ENCODE measurements around the gene ABCB9.
"Not testable (repeated sequence)": the region's sequence is repeated elsewhere in the genome, so short reads cannot be mapped to it uniquely, and the experiment has no call there.

Gene ABCB9

DNA sequence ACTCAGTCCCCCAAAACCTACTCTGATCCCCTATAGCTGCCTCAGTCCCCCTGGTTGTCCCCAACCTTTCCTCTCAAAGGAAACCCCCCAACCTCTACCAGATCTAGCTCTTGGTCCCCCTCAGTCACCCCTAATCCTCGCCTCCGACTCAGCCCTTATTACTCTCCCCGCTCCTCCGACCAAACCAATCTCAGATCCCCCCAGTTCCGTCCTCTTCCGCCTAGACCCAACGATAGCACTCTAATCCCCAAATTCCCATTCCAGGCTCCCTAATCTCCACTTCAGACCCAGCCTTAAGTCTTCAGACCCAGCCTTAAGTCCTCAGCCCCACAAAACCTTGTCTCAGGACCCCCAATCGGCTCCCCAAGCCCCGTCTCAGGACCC, 71.0 kb downstream of the ABCB9 start:
- no peak for DNase-seq (ENCODE audit: low read depth, low spot score)

DNA sequence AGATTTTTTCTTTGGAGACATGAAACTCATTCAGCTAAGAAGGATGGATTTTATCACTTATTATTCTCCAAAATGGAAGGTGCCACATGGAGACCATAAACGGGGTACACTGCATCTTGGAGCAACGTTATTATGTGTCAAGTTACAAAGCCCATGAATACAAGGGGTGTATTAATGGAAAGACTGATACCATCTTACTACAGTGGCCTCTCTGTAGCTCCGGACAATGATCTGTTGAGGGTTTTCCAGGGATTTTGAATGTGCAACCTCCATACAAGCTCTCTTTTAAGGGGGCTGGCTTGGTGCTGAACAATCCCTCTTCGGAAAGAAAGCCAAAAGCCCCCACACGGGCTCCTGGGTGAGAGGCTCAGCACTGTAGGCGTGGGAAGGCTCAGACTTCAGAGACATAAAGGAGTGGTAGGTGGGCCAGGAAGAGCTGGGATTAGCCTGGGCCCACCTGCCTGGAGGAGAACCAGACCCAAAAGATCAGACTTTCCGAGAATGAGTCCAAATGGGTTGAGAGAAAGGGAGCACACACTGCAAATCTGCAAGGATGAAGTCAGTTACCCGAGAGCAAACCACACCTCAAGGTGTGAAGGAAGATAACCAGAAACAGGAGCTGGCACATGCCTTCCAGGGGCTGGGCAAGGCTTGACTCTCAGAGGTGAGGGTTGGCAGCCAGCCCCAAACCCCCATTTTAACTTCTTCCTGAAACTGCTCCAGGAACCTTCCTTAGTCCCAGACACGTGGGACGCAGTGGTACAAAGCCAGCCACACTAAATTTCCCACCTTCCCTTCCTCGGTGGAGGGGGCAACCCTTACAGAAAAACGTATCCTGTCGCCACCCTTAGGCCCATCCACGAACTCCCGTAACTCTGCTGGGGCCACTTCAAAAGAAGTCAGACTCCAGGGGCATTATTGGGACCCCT, 71.8 kb downstream of the ABCB9 start:
- DNase-seq (ENCODE audit: low read depth, low spot score) = no peak

DNA sequence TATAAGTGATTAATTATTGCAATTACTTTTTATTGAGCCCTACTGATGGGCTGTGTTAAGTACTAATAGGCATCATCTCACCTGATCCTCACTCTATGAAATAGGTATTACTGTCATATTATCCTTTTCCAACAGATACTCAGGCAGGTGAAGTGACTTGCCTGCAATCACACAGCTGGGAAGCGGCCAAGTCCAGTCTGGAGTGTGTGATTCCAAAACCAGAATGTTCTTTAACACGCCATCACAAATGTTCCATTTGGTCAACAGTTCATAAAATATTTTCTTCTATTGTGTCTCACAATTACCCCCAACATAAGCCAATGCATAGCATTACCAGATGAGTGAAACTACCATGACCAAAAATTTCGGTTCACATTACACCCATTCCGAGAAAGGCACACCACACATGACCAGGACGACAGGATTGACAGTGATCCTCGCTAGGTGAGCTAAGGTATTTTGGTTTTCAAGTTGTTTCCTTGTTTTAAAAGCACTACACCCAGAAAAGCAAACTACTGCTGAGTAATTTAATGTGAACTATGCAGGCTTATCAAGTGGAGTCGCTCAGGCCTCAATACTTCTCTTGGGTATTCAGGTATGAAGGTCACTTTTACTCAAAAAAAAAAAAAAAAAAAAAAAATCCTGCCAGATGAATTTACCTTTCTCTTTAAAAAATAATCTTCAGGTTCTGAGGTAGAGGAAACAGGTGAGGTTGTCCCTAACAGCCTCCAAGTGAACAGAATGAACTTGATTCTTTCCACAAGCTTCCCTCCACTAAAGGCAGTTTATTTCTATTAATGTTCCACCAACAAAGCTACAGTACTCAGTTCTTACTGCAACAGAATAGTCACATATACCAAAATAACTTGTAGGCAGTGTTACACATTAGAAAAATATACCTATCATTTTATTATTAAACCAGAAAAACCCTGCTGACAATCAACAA, 72.8 kb downstream of the ABCB9 start:
- DNase-seq (ENCODE audit: low read depth, low spot score) = no peak

DNA sequence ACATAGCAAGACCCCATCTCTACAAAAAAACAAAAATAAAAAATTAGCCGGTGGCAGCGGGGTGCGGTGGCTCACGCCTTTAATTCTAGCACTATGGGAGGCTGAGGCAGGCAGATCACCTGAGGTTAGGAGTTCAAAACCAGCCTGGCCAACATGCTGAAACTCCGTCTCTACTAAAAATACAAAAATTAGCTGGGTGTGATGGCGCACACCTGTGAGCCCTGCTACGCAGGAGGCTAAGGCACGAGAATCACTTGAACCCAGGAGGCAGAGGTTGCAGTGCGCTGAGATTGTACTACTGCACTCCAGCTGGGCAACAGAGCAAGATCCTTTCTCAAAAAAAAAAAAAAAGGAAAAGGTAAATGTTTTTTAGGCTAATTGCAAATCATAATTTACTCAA, 73.5 kb downstream of the ABCB9 start:
- DNase-seq (ENCODE audit: low read depth, low spot score) = not testable (repeated sequence)

DNA sequence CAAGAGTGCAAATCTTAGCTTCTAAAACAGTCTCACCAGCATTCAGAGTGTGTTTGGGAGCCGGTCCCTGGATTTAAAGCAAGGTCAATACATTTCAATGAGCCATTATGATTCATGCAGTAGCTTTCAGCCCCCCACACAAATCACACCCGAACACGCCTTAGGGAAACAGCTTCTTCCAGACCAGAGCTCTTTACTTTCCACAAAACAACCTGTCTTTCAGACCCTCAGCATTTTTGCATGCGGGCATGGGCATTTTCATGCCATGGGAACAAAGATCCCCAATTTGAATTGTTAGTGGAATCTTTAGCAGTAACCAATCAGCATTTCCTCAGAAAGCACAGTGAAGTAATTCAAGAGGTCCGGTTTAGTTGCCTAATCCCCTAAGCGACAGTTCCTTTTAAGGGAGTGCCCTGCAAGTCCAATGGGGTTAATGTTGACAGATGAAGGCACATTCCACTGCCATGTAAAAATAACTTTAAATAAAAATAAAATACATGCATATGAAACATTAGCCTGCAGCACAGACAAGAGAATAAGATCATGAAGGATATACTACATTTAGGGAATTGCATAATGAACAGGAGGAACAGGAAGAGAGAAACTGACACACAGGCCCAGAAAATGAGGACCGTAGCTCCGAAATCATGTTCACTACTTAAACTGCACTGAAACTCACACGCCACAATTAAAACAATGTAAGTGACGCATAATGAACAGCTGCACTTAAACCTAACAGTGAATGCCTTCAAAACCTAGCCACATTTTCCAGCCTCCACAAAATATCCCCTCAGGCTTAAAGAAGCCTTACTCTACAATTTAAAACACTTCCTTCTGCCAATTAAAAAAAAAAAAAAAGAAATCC, 74.4 kb downstream of the ABCB9 start:
- no peak for DNase-seq (ENCODE audit: low read depth, low spot score)

DNA sequence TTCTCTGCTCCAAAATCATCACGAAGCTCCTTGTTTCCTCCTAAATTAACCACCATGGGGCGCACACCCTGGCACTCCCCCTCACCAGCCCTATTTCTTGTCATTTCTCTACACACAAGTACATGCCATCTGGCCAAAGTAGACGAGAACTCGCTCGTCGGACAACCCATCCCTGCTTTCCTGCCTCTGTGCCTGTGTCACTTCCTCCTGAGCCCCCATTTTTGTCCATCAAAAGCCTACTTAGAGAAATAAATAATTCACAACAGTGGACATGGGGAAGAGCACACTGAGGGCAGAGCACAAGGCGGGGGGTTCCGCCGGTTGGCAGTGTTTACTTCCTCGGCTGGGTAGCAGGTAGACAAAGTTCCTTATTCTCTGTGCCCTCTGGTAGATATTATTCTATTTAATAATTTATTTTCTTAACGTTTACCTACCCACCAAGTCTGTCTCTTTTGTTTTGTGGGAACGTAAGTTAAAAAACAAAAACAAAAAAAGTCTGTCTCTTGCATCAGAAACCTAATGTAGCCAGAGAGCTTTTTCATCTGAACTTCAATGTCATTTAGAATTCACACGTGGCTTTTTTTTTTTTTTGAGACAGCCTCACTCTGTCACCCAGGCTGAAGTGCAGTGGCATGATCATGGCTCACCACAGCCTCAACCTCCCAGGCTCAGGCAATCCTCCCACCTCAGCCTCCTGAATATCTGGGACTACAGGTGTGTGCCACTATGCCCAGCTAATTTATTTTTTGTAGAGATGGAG, 76.3 kb downstream of the ABCB9 start:
- no peak for DNase-seq (ENCODE audit: low read depth, low spot score)

DNA sequence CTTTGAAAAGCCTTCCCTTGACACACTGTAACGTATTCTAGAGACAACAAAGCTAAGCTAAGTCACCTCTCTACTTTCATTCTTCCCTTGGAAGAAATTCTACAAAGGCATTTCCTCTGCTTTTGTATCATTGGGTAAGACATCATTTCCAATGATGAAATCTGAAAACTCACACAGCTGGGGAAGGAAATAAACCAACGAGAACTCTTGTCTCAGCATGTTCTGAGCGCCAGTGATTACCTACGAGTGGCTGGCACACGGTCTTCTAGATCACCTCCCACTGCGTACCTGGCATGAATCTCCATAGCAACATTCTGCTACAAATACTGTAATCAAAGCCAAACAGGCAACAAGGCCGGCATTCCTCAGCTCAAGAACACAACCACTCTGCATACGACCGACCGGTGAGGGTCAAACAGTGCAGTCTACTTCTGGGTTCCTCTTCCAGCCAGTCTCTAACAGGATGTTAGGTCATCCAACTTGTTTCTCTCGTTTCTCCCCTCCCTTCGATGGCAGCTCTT, 78.0 kb downstream of the ABCB9 start:
- DNase-seq (ENCODE audit: low read depth, low spot score) = no peak

DNA sequence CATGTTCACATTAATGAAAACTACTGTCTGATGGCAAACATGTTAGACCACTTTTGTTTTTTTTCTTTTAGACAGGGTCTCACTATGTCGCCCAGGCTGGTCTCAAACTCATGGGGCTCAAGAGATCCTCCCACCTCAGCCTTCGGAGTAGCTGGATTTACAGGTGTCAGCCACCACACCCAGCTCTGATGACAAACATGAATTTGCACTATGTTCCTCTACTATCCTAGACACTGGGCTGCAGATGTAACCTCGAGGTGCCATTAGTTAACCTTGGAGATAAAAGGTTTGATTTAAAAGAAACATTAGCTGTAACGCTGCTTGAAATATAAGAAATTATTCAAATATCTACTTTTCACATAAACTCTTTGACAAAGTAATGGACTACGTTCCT, 78.4 kb downstream of the ABCB9 start:
- no peak for DNase-seq (ENCODE audit: low read depth, low spot score)

DNA sequence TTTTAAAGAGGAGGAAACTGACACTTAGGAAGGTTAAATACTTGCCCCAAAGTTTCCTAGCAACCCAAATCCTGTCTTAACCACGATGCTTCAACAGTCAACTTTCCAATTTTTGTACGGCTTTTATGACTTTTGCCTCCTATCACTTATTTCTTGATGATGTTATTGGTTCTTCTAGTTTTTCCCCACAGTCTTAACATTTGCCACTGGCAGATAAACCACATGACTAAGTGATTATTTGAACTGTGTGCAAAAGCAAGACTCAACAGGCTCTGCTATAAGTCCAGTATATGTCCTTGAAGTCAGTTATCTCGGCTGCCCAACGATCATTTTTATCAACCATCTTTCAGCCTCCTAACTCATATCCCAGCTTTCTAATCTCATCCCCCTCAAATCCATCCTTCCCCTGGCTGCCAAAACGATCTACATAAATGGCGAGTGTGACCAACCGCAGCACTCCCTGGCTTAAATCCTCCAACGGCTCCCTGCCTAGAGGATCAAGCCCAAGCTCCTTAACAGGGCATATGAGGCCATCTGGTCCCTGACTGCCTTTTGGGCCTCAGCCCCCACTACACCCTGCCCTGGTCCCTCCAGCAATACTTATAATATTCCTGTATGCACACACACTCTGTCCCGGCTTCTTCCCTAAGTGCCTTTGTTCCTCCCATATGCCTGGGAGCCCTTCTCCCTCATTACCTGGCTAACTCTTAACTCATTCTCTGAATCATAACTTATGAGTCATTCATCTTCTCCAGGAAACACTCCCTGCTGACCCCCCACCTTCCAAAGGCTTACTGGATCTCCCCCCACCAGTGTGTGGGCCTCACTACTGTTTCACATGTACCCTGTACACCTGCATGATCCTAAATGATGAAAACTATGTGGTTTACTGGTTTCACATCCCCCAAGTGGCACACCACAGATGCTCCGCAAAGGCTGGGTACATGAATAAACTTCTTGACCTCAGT, 79.1 kb downstream of the ABCB9 start:
- DNase-seq (ENCODE audit: low read depth, low spot score) = no peak

DNA sequence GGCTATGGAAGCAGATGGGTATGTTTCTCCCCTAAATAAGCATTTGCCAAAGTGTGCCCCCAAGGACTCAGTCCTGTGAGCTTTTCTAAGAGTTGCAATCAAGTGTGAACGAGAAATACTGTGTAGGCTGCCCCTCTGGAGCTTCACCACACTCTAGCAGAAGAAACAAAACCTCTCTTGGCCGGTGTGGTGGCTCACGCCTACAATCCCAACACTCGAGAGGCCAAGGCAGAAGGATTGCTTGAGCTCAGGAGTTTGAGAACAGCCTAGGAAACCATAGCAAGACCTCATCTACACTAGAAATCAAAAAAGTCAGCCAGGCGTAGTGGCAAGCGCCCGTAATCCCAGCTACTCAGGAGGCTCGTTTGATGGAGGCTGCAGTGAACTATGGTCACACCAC, 80.1 kb downstream of the ABCB9 start:
- DNase-seq (ENCODE audit: low read depth, low spot score) = no peak

DNA sequence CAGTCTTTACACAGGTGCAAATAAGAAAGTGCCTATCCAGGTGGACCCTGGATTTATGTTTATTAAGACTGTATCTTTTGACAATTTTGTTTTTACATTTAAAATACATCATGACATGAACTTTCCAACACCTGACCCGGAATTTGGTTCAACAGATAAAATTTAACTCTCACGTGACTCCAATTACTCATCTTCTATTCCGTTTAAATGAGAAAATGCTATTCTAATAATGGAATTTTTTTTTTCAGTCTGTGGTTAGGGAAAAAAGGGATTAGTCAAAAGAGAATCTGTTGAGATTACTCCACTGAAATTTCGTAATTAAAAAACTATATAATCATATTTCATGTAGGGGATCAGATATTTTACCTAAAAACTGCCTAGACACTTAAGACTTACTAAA, 81.4 kb downstream of the ABCB9 start:
- no peak for DNase-seq (ENCODE audit: low read depth, low spot score)

DNA sequence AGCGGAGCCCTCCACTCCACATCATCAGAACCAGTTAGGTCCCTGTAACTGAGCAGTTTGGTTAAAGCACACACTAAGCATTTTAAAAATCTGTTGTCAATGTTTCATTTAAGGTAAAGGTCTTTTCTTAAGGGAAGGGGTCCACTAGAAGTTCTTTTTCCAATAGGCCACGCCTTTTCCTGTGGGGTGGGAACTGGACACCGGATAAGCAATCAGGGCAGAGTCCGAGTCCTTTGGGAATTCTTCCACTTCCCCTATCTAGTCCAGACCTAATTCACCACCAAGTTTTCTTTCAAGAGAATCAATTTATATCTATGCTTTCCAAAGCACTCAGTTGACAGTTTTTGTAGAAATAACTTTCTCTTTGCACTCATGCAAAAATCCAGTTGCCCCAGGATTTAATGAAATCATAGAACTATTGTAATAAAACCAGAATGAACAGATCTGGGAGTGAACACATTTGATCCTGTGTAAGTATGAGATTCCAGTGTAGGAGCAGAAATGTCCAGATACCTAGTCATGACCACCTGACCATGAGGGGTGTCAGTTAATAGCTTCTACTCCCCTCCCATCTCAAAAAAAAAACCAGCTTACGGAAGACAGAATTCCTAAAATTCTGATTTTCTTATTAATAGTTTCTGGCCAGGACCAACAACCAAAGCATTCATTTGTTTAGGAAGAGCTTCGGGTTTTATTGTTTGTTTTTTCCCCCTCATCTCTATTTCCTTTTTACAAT, 82.0 kb downstream of the ABCB9 start:
- no peak for DNase-seq (ENCODE audit: low read depth, low spot score)

DNA sequence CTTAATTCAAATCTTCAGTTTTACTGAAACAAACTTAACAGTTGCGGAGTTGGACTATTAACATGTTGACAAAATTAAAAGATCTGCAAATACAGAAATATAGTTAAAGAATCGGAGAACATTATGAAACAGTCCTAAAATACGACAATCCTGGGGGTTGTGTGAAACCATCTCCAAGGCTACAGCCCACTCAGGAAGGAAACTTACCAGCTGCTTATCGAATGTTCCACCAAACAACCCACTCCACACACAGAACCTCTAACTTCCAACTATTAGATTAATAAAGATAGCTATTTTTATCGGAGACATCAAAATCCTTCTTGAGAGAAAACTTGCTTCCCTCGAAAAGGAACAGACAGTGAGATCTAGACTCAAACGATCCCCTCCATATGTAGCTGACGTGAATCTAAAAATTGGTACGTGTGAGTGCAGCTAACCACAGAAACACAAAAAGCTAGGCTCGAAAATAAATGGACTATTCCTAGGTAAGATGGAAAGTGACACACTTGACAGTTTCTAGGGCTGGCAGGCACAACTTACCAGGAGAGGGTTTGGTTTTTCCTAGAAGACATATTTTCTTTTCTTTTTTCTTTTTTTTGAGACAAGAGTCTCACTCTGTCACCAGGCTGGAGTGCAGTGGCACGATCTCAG, 83.2 kb downstream of the ABCB9 start:
- DNase-seq (ENCODE audit: low read depth, low spot score) = no peak

DNA sequence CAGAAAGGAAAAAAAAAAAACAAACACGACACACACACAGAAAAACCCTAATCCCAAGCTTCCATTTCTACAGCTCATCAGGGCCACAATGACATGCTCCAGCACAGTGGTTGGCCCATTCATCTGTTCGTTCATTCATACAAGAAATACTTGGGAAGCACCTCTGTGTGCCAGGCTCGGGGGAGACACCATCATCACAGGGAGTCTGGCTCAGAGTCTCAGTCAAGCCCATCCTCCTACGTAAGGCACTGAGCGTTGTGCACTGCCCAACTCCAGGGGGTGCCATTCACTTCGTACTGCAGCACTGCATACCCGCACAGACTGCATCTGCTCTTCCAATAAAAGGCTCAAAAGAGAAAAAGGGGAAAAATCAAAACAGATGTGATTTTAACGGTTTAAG, 85.6 kb downstream of the ABCB9 start:
- no peak for DNase-seq (ENCODE audit: low read depth, low spot score)

DNA sequence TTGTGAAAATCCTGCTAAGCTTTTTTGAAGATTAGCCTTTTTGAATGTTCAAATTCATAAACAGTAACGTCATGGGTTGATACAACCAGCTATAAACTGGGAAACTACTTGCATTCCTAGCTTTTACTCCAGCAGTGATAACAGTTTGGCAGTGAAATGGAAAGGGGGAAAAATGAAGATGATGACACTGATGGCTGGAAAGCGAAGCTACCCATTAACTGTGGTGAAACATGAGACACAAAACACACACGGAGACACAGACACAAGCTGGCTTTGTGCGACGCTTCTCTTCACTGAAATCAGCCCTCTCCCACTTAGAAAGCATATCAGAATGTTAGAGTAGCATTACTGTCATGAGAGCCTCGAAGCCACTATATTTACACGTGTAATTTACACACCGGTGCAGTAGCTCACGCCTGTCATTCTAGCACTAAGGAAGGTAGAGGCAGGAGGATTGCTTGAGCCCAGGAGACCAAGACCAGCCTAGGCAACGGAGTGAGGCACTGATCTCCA, 86.1 kb downstream of the ABCB9 start:
- DNase-seq (ENCODE audit: low read depth, low spot score) = no peak
